ENCODE data around the gene SPAG5.
A peak's percentile ranks its signal among the peaks of the same experiment; 100 is the strongest.

Gene SPAG5

GRCh38 chr17:28598799-28599310 is at the start of gene SPAG5:
Gene SPAG5 (minus strand): TSS chr17:28599025. CDS start chr17:28598946, 79 bp downstream.
- DNase-seq, result peak; percentile 95

- peak; percentile 4 for DNase-seq
Measured at GRCh38 chr17:28646039-28646754, 47.4 kb upstream of the SPAG5 start.

GRCh38 chr17:28645576-28645939 is 46.7 kb upstream of the SPAG5 start:
- no peak for DNase-seq

GRCh38 chr17:28644787-28645575 is 46.2 kb upstream of the SPAG5 start, which contains the start of gene BLTP2:
Gene BLTP2 (minus strand): TSS chr17:28645158. CDS start chr17:28645056, 102 bp downstream.
- peak; percentile 96 for DNase-seq

- peak; percentile 19 for DNase-seq
Measured at GRCh38 chr17:28643983-28644786, 45.4 kb upstream of the SPAG5 start.

- no peak for DNase-seq
Measured at GRCh38 chr17:28641579-28641978, 42.8 kb upstream of the SPAG5 start.

- DNase-seq, result no peak
Measured at GRCh38 chr17:28635506-28635905, 36.7 kb upstream of the SPAG5 start.

- DNase-seq, result no peak
Measured at GRCh38 chr17:28634206-28634865, 35.5 kb upstream of the SPAG5 start.

- no peak for DNase-seq
Measured at GRCh38 chr17:28626818-28627217, 28.0 kb upstream of the SPAG5 start.

- DNase-seq, result no peak
Measured at GRCh38 chr17:28624148-28624547, 25.3 kb upstream of the SPAG5 start.

- no peak for DNase-seq
Measured at GRCh38 chr17:28623696-28624095, 24.9 kb upstream of the SPAG5 start.

- no peak for DNase-seq
Measured at GRCh38 chr17:28622186-28622585, 23.4 kb upstream of the SPAG5 start.

- DNase-seq, result no peak
Measured at GRCh38 chr17:28620010-28620409, 21.2 kb upstream of the SPAG5 start.

GRCh38 chr17:28618464-28618863 is 19.6 kb upstream of the SPAG5 start:
- DNase-seq, result no peak

- DNase-seq, result no peak
Measured at GRCh38 chr17:28616281-28616680, 17.5 kb upstream of the SPAG5 start.

- no peak for DNase-seq
Measured at GRCh38 chr17:28615260-28615940, 16.6 kb upstream of the SPAG5 start.

GRCh38 chr17:28613931-28614381 is 15.1 kb upstream of the SPAG5 start, which contains the start of gene RSKR:
Gene RSKR (minus strand): TSS chr17:28614185. CDS start chr17:28614161, 24 bp downstream.
- DNase-seq, result no peak

GRCh38 chr17:28612936-28613872 is 14.4 kb upstream of the SPAG5 start:
- DNase-seq, result peak; percentile 59

- DNase-seq, result no peak
Measured at GRCh38 chr17:28612531-28612930, 13.7 kb upstream of the SPAG5 start.

GRCh38 chr17:28610376-28610775 is 11.6 kb upstream of the SPAG5 start:
- DNase-seq, result no peak
